H1 (cell line): ENCODE measurements around the gene NDUFA8. TPM values are rescaled to one million over a fixed set of nuclear protein-coding genes. Genes with fewer than 3 reads are reported as not detected.
A peak's percentile ranks its signal among the peaks of the same experiment; 100 is the strongest.

ENCODE experiments used
- CTCF ChIA-PET: fragments of 300-600 bp; sonication (Branson Sonifier 250); formaldehyde crosslinking; loops from one replicate; lab custom pipeline; 2021; ENCODE audit not compliant: partially characterized antibody; lab: Charles Lee
- POLR2A ChIA-PET: fragments of 300-600 bp; sonication (Branson Sonifier 250); formaldehyde crosslinking; loops from one replicate; lab custom pipeline; 2021; ENCODE audit warnings: inconsistent platforms; ENCODE audit not compliant: partially characterized antibody; lab: Charles Lee
- DNase-seq, 2 experiments: peaks; one replicate each; pipeline versions ENCODE4 v3.0.0 to v3.0.0-alpha.2; 2010 to 2022; ENCODE audit warnings: low spot score in 2 of 2, low read depth in 1 of 2, mixed read lengths in 1 of 2
- FAIRE-seq: peaks from 2 replicates; lab custom pipeline; 2011; peaks lifted over from hg19 to GRCh38; lab: Jason Lieb, UNC
- H2AFZ ChIP-seq: 2 replicates; pipeline ENCODE4 v1.8.1; 2012; ENCODE audit warnings: low read length, inconsistent platforms
- H2AK5ac ChIP-seq: 2 replicates; pipeline ENCODE4 v1.6.1; 2013; ENCODE audit warnings: low read depth, low read length
- H2BK120ac ChIP-seq: replicated peaks from 2 replicates; pipeline ENCODE3; 2013; ENCODE audit warnings: low read depth, low read length, inconsistent platforms
- H2BK12ac ChIP-seq: 2 replicates; pipeline ENCODE4 v1.6.1; 2013; ENCODE audit warnings: low read depth, low read length
- H2BK15ac ChIP-seq: 2 replicates; pipeline ENCODE4 v1.6.1; 2013; ENCODE audit warnings: low read length
- H2BK20ac ChIP-seq: 2 replicates; pipeline ENCODE4 v1.6.1; 2013; ENCODE audit warnings: low read length
- H2BK5ac ChIP-seq: 2 replicates; pipeline ENCODE4 v1.6.1; 2013; ENCODE audit warnings: low read depth, low read length
- H3K14ac ChIP-seq: 2 replicates; pipeline ENCODE4 v1.6.1; 2013; ENCODE audit warnings: inconsistent platforms; ENCODE audit not compliant: insufficient read length
- H3K18ac ChIP-seq: 2 replicates; pipeline ENCODE4 v1.6.1; 2013; ENCODE audit warnings: low read length; ENCODE audit errors: extremely low read depth
- H3K23ac ChIP-seq: 2 replicates; pipeline ENCODE4 v1.6.1; 2013; ENCODE audit warnings: inconsistent platforms; ENCODE audit not compliant: insufficient read length
- H3K23me2 ChIP-seq: 2 replicates; pipeline ENCODE4 v1.6.1; 2013; ENCODE audit warnings: low read depth, low read length
- H3K27ac ChIP-seq: 2 replicates; pipeline ENCODE4 v1.6.1; 2011; ENCODE audit warnings: low read depth, low read length, inconsistent platforms
- H3K27me3 ChIP-seq, 4 experiments: replicated peaks in 1 of 4; 1 replicate in 1 of 4; 2 replicates in 3 of 4; pipeline versions ENCODE4 v1.6.1 to v1.8.1; 2011 to 2013; ENCODE audit warnings: low read length in 3 of 4, mild to moderate bottlenecking in 3 of 4, inconsistent platforms in 2 of 4, mixed read lengths in 2 of 4, moderate library complexity in 1 of 4; ENCODE audit not compliant: control insufficient read depth in 3 of 4, insufficient read depth in 3 of 4; ENCODE audit errors: extremely low read depth in 1 of 4
- H3K36me3 ChIP-seq, 4 experiments: 2 replicates each; pipeline versions ENCODE4 v1.6.1 to v1.8.1; 2011 to 2013; ENCODE audit warnings: mild to moderate bottlenecking in 4 of 4, low read length in 3 of 4, moderate library complexity in 2 of 4, control low read depth in 1 of 4, inconsistent platforms in 1 of 4; ENCODE audit not compliant: insufficient read depth in 4 of 4, control insufficient read depth in 2 of 4
- H3K4ac ChIP-seq: replicated peaks from 2 replicates; pipeline ENCODE3; 2013; ENCODE audit warnings: low read length, low read depth, mixed read lengths, inconsistent platforms; ENCODE audit not compliant: insufficient read length
- H3K4me1 ChIP-seq, 4 experiments: replicated peaks in 1 of 4; 1 replicate in 1 of 4; 2 replicates in 3 of 4; pipeline versions ENCODE4 v1.6.1 to v1.8.1; 2011 to 2013; ENCODE audit warnings: low read length in 3 of 4, inconsistent platforms in 2 of 4, mixed read lengths in 1 of 4; ENCODE audit not compliant: insufficient read depth in 4 of 4, control insufficient read depth in 3 of 4
- H3K4me2 ChIP-seq, 2 experiments: 2 replicates each; pipeline versions ENCODE4 v1.6.1 to v1.8.1; 2011 to 2013; ENCODE audit warnings: low read depth in 2 of 2, low read length in 2 of 2, control low read depth in 1 of 2, inconsistent platforms in 1 of 2, mild to moderate bottlenecking in 1 of 2; ENCODE audit not compliant: insufficient read depth in 1 of 2
- H3K4me3 ChIP-seq, 4 experiments: fragments of 200-600, 300-600 bp in 1 of 4; sonication (generic), shearing (Covaris generic), sonication (Bioruptor Twin) in 1 of 4; 2 replicates each; pipeline versions ENCODE4 v1.5.1 to v1.8.1; 2011 to 2016; ENCODE audit warnings: low read length in 4 of 4, low read depth in 3 of 4, control low read depth in 2 of 4, inconsistent platforms in 2 of 4, mild to moderate bottlenecking in 2 of 4, mixed read lengths in 1 of 4, moderate library complexity in 1 of 4; ENCODE audit not compliant: insufficient read depth in 2 of 4; ENCODE audit errors: extremely low read depth in 1 of 4
- H3K56ac ChIP-seq: replicated peaks from 2 replicates; pipeline ENCODE3; 2013; ENCODE audit warnings: low read depth, mild to moderate bottlenecking, mixed read lengths, low read length, inconsistent platforms; ENCODE audit not compliant: insufficient read length
- H3K79me1 ChIP-seq: 2 replicates; pipeline ENCODE4 v1.6.1; 2013; ENCODE audit warnings: low read depth, low read length, control low read depth
- H3K79me2 ChIP-seq, 2 experiments: 2 replicates each; pipeline versions ENCODE4 v1.6.1 to v1.8.1; 2012 to 2013; ENCODE audit warnings: low read length in 2 of 2, mild to moderate bottlenecking in 2 of 2, inconsistent platforms in 1 of 2; ENCODE audit not compliant: insufficient read depth in 2 of 2, control insufficient read depth in 1 of 2
- H3K9ac ChIP-seq, 4 experiments: replicated peaks in 1 of 4; 1 replicate in 1 of 4; 2 replicates in 3 of 4; pipeline versions ENCODE4 v1.6.1 to v1.8.1; 2011 to 2013; ENCODE audit warnings: low read depth in 3 of 4, low read length in 3 of 4, control low read depth in 2 of 4, mild to moderate bottlenecking in 2 of 4, moderate library complexity in 2 of 4, inconsistent platforms in 1 of 4; ENCODE audit errors: extremely low read depth in 1 of 4
- H3K9me3 ChIP-seq, 2 experiments: 2 replicates each; pipeline versions ENCODE4 v1.6.1 to v1.8.1; 2012 to 2013; ENCODE audit warnings: mild to moderate bottlenecking in 2 of 2, moderate library complexity in 2 of 2, control low read depth in 1 of 2, inconsistent platforms in 1 of 2, low read depth in 1 of 2, low read length in 1 of 2, mixed read lengths in 1 of 2; ENCODE audit not compliant: insufficient read depth in 2 of 2
- H4K20me1 ChIP-seq, 2 experiments: replicated peaks in 1 of 2; 2 replicates each; pipeline versions ENCODE3 to v1.8.1; 2011 to 2013; ENCODE audit warnings: inconsistent platforms in 2 of 2, low read length in 2 of 2, mild to moderate bottlenecking in 1 of 2; ENCODE audit not compliant: insufficient read depth in 2 of 2, control insufficient read depth in 1 of 2
- H4K5ac ChIP-seq: 2 replicates; pipeline ENCODE4 v1.6.1; 2013; ENCODE audit warnings: low read length, low read depth, mixed read lengths, inconsistent platforms; ENCODE audit not compliant: insufficient read length
- H4K8ac ChIP-seq: 2 replicates; pipeline ENCODE4 v1.8.0; 2013; ENCODE audit warnings: mild to moderate bottlenecking, moderate library complexity, low read length, inconsistent platforms; ENCODE audit not compliant: insufficient read depth; ENCODE audit errors: extremely low read depth
- H4K91ac ChIP-seq: replicated peaks from 2 replicates; pipeline ENCODE3; 2013; ENCODE audit warnings: low read length, mixed read lengths, inconsistent platforms; ENCODE audit not compliant: insufficient read length
- ASH2L ChIP-seq: fragments of 200-600, 300-600 bp; sonication (generic); IDR thresholded peaks from one replicate; pipeline ENCODE4 v1.7.1; 2017; ENCODE audit warnings: low read length
- CBX8 ChIP-seq: fragments of 300-800, 300-1000 bp; sonication (generic); IDR thresholded peaks from 2 replicates; pipeline ENCODE4 v1.7.1; 2016; ENCODE audit warnings: low read depth, low read length, borderline replicate concordance
- E2F6 ChIP-seq: IDR thresholded peaks from 2 replicates; pipeline ENCODE4 v1.6.1; 2012; ENCODE audit warnings: inconsistent platforms
- EZH2 ChIP-seq: fragments of 200-600 bp; sonication (generic); IDR thresholded peaks from 2 replicates; pipeline ENCODE4 v1.7.1; 2012; ENCODE audit warnings: low read depth, mild to moderate bottlenecking, moderate library complexity, low read length, inconsistent platforms; ENCODE audit not compliant: severe bottlenecking
- HDAC2 ChIP-seq, 2 experiments: fragments of 300-600 bp in 1 of 2; sonication (generic) in 1 of 2; IDR thresholded peaks; 2 replicates each; pipeline ENCODE4 v1.6.1; 2011 to 2012; ENCODE audit warnings: low read depth in 2 of 2, low read length in 2 of 2, mild to moderate bottlenecking in 2 of 2, moderate library complexity in 2 of 2, borderline replicate concordance in 1 of 2, inconsistent platforms in 1 of 2
- HDAC6 ChIP-seq: IDR thresholded peaks from one replicate; pipeline ENCODE4 v1.7.1; 2012; ENCODE audit warnings: low read depth, mild to moderate bottlenecking, inconsistent platforms, low read length, moderate library complexity
- KDM5A ChIP-seq: fragments of 200-600 bp; IDR thresholded peaks from 2 replicates; pipeline ENCODE4 v1.7.1; 2012; ENCODE audit warnings: mild to moderate bottlenecking, low read length, inconsistent platforms, mixed read lengths
- MAFK ChIP-seq: IDR thresholded peaks from 2 replicates; pipeline ENCODE4 v1.6.1; 2012; ENCODE audit warnings: low read depth, mild to moderate bottlenecking, improper control_type of control experiment, low read length
- POLR2A ChIP-seq, 2 experiments: IDR thresholded peaks; 1 replicate in 1 of 2; 2 replicates in 1 of 2; pipeline ENCODE4 v1.6.1; 2011; ENCODE audit warnings: low read depth in 2 of 2, low read length in 2 of 2, mild to moderate bottlenecking in 2 of 2; ENCODE audit errors: control extremely low read depth in 1 of 2
- SAP30 ChIP-seq: fragments of 300-600 bp; sonication (generic); IDR thresholded peaks from 2 replicates; pipeline ENCODE4 v1.7.1; 2012; ENCODE audit warnings: low read length, moderate library complexity, mild to moderate bottlenecking, inconsistent platforms; ENCODE audit not compliant: insufficient read depth, insufficient replicate concordance
- USF2 ChIP-seq: IDR thresholded peaks from 2 replicates; pipeline ENCODE4 v1.6.1; 2011; ENCODE audit warnings: low read length, improper control_type of control experiment
- WGBS, 2 experiments: shearing (Covaris generic) in 1 of 2; methylation state at CpG; one replicate each; pipeline versions ENCODE4 v1.1.6 to v1.1.7; 2013 to 2015; ENCODE audit warnings: low lambda C conversion rate in 2 of 2, mixed read lengths in 2 of 2, inconsistent platforms in 1 of 2, low coverage in 1 of 2, missing lambda C conversion rate in 1 of 2; ENCODE audit not compliant: insufficient replicate concordance in 2 of 2, insufficient coverage in 1 of 2, insufficient read length in 1 of 2; ENCODE audit errors: extremely low coverage in 1 of 2, missing lambda C conversion rate in 1 of 2; 5-methylcytosine and 5-hydroxymethylcytosine counted together
- polyA plus RNA-seq, 7 experiments: library from polyadenylated mRNA; depleted of rRNA in 3 of 7; stranded (reverse) in 5 of 7; unstranded in 2 of 7; fragments of >200 nt in 5 of 7; fragments of 200-250 nt in 2 of 7; gene quantifications; 1 replicate in 5 of 7; 2 replicates in 1 of 7; 4 replicates in 1 of 7; pipeline versions ENCODE4 v1.2.1 to v1.2.3, GENCODE V29; 2011 to 2013; ENCODE audit warnings: missing spikeins in 2 of 7, mixed read lengths in 2 of 7
- total RNA-seq: library from RNA; stranded (reverse); fragmentation: NEBNext Ultra II Directional; extraction: Animal tissue kit (Norgen Biotek cat#: 25700); gene quantifications from 2 replicates; pipeline ENCODE4 v1.2.1, GENCODE V29; 2021

NDUFA8 gene
- total and polyA plus RNA-seq, 2 of the 8 experiments (the other 6 are each of a cell fraction or from before 2014, with no cell fraction given) = 61.0 to 73.8 TPM

GRCh38 chr9:122121931-122122330 is 37.6 kb downstream of the NDUFA8 start:
- Histone ChIP-seq H2BK5ac (no peak overlapping the region), H3K14ac (no peak overlapping the region), H3K9me3 (no peaks in the 10 kb centered on the region), H3K4me1 (peaks cover 0 to 10% (median 3%) of the 10 kb centered on the region in 4 experiments; a peak in 6 of 7 replicates), H3K23me2 (peaks cover 6% of the 10 kb centered on the region; the same call in 1 of the 2 replicates), H3K18ac (no peak overlapping the region), H3K9ac (no peak overlapping the region), H2AK5ac (no peak overlapping the region), H4K20me1 (no peaks in the 10 kb centered on the region), H2BK120ac (no peak overlapping the region), H3K79me1 (no peaks in the 10 kb centered on the region), H3K36me3 (no peaks in the 10 kb centered on the region), H2BK20ac (no peak overlapping the region), H4K5ac (no peak overlapping the region), H3K4me2 (no peak overlapping the region), H4K91ac (no peak overlapping the region), H2AFZ (no peak overlapping the region), H3K27me3 (peaks cover 9 to 18% (median 17%) of the 10 kb centered on the region in 4 experiments), H3K4me3 (no peak overlapping the region), H3K23ac (no peak overlapping the region), H4K8ac (peak overlapping the region; percentile 20; the same call in 1 of the 2 replicates), H3K79me2 (no peaks in the 10 kb centered on the region), H3K27ac (no peak overlapping the region), H2BK15ac (0 out of 2 replicates have a peak overlapping the region, but pooled peaks have one; percentile 40), H3K4ac (no peak overlapping the region), H3K56ac (no peak overlapping the region), H2BK12ac (no peak overlapping the region)
- 95% methylated on average over 6 of the region's 6 CpGs; no CpG with 5 or more reads in 1 of the 2 experiments for WGBS, 2 experiments
- FAIRE-seq (no peak), DNase-seq (no peak)
- POLR2A ChIA-PET = interaction anchor here (1.6 kb wide), 1 partner anchor 23 kb away, joined by 9 read pairs; no protein-coding TSS in a partner anchor
- CTCF ChIA-PET = interaction anchor here (0.9 to 15.6 kb wide), 26 partner anchors 10 to 688 kb away, joined by 3 to 544 read pairs (median 8); partner anchors contain the start of genes MRRF, RBM18 and TTLL11
- no peak for TF ChIP-seq EZH2
- TF ChIP-seq KDM5A = no peak
- no peak for TF ChIP-seq CBX8
- no peak for TF ChIP-seq POLR2A (IDR thresholded peaks at IDR 0.05; ENCODE audit: control extremely low read depth in 1 of 2, low read depth in 2 of 2, low read length in 2 of 2)
- TF ChIP-seq MAFK = no peak
- no peak for TF ChIP-seq SAP30
- no peak for TF ChIP-seq HDAC6
- TF ChIP-seq E2F6 = no peak
- TF ChIP-seq USF2 = no peak
- no peak for TF ChIP-seq HDAC2 (IDR thresholded peaks at IDR 0.05; ENCODE audit: borderline replicate concordance in 1 of 2, low read depth in 2 of 2, low read length in 2 of 2)
- TF ChIP-seq ASH2L = no peak
